Endometrial microvascular endothelial cells (primary cell): ENCODE measurements around the gene TTC23. TPM values are rescaled to one million over a fixed set of nuclear protein-coding genes. Genes with fewer than 3 reads are reported as not detected.

Source experiments
- in situ Hi-C: cut with HindIII; loops from 2 replicates; pipeline ENCODE4 v1.10.0; 2017; ENCODE audit warnings: low sequenced_read_pairs, low pct_unique_long_range_greater_than_20kb; ENCODE audit errors: inconsistent ontology term
- total RNA-seq: library from RNA; depleted of rRNA; stranded (reverse); fragments of >200 nt; gene quantifications from one replicate; pipeline ENCODE4 v1.2.3, GENCODE V29; 2015; ENCODE audit errors: inconsistent ontology term

Gene TTC23, protein sequence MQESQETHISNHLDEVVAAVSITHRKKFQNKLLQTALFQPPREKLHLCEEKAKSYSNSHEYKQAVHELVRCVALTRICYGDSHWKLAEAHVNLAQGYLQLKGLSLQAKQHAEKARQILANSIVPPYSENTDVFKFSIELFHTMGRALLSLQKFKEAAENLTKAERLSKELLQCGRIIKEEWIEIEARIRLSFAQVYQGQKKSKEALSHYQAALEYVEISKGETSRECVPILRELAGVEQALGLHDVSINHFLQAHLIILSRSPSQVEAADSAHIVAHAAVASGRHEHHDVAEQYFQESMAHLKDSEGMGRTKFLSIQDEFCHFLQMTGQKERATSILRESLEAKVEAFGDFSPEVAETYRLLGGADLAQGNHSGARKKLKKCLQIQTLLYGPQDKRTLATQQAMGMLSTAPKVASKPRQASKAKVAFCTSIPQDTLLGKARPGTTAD
- total RNA-seq: 8.1 TPM

DNA sequence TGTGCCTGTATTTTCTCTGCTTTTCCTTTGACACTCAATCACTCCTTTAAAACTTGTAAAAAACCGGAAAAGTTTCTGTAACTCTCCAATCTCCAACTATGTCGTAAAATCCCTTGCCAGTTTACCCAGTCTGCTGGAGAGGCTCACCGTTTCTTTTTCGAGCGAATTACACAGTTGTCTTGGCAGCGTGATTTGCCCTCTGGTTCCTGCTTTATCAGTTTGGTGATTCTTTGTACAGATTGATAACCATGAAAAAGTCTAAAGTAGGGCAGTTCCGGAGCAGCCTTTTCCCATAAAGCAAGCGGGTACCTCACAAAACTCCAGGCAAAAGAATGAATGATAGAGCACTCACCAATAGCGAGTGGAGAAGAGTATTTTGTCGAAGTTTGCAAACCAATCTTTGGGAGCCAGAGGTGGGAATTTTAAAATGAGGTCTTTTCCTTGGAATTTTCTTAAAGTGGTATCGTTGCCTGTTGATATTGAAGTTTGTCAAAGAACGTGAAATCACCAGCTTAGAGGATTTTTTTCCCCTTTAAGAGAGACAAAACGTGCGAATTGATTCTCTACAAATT is at the start of gene TTC23:
TSS of gene TTC23 (minus strand) at position 312 of the 572 bp plus-strand sequence. CDS start 20,869 bp downstream, outside the sequence.
- in situ Hi-C loops: no loop called here

DNA sequence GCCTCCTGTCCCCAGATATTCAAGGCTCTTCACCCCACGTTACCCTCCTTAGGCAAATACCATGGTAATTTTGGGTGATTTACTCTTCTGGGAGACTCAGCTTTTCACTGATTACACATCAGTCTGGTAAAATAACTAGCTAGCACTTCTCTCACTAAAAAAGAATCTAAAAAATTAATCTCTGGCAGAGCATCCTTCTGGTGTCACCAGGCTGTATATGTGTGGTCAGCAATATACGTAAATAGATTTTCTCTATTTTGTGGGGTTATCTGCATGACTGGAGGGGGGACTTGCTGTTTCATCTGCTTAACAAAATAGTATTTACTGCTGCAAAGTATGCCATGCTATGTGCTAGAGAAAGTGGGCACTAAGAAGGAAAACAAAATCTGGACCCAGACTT is 47.0 kb upstream of the TTC23 start:
- in situ Hi-C loops: loop anchor here (25.0 kb wide), 1 partner anchor 441 kb away; the partner anchor contains the start of gene LYSMD4

DNA sequence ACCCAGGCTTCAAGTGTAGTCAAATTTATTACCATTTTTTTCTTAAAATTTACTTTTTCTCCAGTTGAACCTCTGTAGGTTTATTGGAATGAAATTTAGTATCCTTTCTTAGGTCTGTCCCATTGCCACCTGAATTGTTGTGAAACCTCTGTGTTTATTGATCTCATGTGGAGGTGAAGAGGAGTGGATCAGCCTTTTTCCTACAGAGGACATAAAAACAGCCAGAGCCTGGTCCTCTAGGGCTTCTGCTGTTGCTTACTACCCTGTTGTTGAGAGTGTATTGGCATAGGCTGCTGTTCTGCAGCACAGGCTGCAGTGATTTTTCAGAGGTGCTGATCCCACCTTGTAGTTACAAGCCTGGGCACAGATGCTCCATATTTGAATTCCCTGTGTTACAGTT is 46.5 kb upstream of the TTC23 start:
- in situ Hi-C loops: loop anchor here (25.0 kb wide), 1 partner anchor 441 kb away; the partner anchor contains the start of gene LYSMD4

DNA sequence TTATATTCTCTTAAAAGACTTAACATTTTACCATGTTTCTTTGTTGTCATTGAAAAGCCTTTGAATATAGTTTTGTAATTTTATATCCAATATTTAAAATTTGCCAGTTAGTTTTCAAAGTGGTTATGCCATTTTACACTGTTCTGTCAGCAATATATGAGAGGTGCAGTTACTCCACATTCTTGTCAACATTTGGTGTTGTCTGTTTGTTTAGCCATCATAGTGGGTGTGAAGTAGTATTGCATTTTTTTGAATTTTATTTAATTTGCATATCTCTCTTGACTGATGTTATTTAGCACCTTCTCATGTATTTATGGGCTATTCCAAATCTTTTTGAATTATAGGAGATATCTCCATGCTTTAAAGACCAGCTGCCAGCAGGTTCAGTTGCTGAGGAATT is 42.3 kb upstream of the TTC23 start:
- in situ Hi-C loops: loop anchor here (25.0 kb wide), 1 partner anchor 446 kb away; the partner anchor contains the start of gene LYSMD4

DNA sequence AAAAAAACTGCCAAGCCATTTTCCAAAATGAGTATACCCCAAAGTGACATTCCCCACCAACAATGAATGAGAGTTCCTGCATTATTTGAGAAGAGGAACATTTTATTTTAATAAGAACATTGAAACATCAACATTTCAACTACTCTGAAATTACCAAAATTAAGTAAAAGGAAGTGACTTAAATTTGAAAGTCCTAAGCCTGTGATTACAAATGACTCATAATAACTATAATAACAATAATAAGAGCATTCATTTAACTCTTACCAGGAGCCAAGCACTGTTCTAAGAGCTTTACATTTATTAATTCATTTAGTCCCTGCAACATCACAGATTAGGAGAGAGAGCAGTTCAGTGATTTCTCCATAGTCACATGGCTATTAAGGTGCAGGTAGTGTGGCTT is 34.3 kb upstream of the TTC23 start:
- in situ Hi-C loops: loop anchor here (25.0 kb wide), 1 partner anchor 454 kb away; the partner anchor contains the start of gene LYSMD4

DNA sequence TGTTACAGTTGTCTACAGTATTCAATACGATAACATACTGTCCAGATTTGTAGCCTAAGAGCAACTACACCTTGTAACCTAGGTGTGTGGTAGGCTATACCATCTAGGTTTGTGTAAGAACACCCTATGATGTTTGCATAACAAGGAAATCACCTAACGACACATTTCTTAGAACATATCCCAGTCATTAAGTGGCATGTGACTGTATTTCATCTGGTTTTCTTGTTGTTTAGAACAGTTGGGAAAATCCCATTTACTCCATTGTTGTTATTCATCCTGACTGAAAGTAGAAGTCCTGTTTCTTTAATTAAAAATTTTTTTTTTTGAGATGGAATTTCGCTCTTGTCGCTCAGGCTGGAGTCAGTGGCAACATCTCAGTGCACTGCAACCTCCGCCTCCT is 33.2 kb upstream of the TTC23 start:
- in situ Hi-C loops: loop anchor here (25.0 kb wide), 1 partner anchor 455 kb away; the partner anchor contains the start of gene LYSMD4

DNA sequence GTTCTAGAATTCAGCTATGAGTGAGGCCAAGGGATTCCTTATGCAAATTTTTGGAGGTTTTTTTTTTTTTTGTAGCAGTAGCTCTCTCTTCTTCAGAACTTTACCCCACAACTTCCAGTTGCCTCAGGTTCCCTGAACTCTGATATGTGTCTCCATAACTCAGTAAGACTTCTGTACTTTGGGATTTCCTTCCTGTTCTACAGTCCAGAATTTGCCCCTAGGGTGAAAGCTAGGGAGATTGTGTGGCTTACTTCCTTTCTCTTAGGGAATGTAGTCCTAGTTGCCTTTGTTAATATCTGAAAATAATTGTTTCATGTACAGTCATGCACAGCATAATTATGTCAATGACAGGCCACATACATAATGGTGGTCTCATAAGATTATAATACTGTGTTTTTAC is 32.7 kb upstream of the TTC23 start:
- in situ Hi-C loops: loop anchor here (25.0 kb wide), 1 partner anchor 455 kb away; the partner anchor contains the start of gene LYSMD4

DNA sequence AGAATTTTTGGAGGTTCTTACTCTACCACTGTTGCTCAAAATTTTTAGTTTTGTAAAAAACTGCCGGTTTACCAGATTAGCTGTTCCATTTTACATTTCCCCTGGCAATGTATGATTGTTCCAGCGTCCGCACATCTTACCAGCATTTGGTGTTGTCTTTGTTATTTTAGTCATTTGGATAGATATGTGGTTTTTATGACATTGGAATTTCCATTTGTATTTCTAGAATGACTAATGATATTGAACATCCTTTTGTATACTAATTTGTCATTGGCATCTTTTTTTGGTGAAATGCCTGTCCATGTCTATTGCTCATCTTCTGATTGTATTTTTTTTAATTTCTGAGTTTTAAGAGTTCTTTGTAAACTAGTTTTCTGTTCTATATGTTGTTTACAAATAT is 30.4 kb upstream of the TTC23 start:
- in situ Hi-C loops: loop anchor here (25.0 kb wide), 1 partner anchor 457 kb away; the partner anchor contains the start of gene LYSMD4

DNA sequence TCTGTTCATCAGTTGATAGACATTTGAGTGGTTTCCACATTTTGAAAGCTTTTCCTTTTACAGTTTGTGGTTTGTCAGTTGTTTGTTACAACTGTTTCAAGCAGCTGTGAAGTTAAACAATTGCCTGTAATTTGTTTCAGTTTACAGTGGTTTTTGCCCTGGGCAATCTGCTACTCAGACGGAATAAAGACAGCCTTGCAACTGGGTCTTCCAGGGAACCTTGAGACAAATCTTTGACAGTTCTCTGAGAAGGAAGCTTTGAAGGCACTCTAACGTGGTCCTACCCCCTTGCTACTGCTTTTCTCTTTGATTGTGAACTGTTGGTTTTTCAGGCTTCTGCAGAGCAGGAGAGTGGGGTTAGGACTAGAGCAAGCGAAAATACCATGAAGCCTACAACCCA is 29.9 kb upstream of the TTC23 start:
- in situ Hi-C loops: loop anchor here (25.0 kb wide), 1 partner anchor 458 kb away; the partner anchor contains the start of gene LYSMD4

DNA sequence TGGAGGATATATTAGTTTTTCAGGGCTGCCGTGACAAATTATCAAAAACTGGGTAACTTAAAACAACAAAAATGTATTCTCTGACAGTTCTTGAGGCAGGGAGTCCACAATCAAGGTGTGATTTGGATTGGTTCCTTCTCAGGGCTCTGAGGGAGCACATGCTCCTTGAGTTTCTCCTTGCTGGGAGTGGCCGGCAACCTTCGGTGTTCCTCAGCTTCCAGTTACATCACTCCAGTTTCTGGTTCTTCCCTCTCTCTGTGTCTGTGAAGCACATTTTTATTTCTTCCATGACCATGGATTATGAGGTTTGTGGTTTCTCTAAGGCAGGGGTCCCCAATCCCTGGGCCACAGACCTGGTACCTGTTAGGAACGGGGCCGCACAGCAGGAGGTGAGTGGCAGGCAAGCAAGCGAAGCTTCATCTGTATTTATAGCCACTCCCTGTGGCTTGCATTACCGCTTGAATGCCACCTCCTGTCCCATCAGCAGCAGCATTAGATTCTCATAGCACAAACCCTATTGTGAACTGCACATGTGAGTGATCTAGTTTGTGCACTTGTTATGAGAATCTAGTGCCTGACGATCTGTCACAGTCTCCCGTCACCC is 26.2 kb upstream of the TTC23 start:
- in situ Hi-C loops: loop anchor here (25.0 kb wide), 1 partner anchor 462 kb away; the partner anchor contains the start of gene LYSMD4

DNA sequence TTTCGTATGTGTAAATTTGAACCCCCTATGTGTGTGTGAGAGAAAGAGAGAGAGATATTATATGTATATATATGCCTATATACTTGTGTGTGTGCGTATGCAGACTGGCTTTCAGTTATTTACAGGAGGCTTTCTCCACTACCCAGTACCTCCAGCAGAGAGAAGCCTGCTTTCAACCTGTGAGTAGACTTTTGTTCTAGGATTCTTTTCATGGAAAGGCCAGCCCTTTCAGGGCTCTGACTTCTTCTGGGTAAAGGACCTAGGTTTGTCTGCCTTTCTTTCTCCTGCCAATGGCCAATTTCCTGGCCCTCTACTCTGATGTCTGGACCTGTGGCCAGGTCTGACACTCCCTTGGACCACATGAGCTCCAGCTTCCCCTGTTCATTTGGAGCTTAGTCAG is 25.7 kb upstream of the TTC23 start:
- in situ Hi-C loops: loop anchor here (25.0 kb wide), 1 partner anchor 462 kb away; the partner anchor contains the start of gene LYSMD4

DNA sequence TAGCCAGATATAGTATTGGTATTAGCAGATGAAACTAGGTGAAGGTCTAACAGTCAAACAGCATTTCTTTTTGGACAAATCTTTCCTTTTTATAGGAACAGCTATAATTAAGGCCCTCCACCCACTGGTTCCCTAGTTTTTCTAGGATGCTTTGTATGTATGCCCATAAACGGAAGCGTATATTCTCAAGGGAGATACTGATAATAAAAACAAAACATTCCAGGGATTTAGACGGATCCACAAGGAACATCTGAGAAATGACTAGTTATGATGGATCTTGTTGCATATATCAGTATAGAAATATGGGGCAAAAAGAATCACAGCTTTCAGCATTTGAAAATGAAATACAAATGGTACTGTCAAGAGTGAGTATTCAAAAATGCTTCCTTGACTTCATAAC is 24.4 kb upstream of the TTC23 start:
- in situ Hi-C loops: no loop called here

DNA sequence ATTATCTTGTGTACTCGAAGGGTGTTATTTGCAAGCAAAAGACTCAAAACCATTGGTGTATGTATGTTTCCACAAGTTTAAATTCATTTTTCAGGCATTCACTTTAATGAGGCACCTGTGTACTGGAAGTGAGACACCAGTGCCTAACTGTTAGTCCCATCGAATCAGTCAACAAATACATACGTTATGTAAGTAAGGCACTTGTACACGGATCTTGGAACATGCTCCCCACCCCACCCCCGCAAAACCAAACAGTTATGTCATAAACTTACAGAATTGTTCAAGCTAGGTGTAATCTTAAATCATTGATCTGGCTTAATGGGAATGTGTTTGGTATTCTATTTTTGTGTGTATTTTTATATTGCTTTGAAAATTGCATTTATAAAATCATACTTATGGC is 19.1 kb upstream of the TTC23 start:
- in situ Hi-C loops: no loop called here

DNA sequence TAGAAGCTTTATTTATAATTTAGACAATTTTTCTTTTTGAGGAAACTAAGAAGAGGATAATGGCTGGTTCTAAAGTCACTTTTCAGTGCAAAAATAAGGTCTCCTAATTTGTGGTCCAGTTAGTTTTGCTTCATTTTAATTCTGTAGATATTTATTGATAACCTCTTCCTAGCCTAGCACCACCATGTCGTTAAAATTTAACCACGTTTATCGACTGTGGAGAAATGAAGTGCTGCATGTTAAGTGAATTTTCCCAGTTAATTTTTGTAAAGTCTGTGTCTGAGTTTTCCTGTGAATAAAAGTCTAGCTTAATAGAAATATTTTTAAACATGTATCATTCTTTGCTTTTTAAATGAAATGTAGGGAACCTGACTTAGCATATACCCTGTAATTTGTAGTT is 18.6 kb upstream of the TTC23 start:
- in situ Hi-C loops: no loop called here

DNA sequence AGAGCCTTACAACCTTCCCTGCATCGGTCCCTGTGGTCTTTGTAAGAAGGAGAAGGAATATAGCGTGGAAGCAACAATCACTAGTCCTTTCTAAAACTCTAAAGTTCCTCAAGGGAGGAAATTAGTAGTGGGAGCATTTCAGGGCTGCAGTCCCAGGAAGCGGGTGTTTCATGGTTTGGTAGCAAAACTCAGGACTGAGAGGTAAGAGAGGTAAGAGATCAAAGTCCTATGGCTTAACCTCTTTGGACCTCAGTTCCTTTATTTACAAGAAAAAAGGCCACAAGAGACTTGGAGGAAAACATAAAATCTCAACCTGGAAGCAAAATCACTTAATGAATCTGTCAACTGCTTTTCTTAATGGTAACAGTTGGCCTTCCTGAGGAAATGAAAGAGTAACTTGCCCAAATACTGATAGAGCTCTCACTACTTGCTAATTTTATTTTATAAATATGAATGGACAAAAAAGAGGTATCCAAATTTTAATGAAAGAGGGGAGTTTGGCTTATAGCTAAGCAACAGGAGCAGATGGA is 16.2 kb upstream of the TTC23 start:
- in situ Hi-C loops: no loop called here

DNA sequence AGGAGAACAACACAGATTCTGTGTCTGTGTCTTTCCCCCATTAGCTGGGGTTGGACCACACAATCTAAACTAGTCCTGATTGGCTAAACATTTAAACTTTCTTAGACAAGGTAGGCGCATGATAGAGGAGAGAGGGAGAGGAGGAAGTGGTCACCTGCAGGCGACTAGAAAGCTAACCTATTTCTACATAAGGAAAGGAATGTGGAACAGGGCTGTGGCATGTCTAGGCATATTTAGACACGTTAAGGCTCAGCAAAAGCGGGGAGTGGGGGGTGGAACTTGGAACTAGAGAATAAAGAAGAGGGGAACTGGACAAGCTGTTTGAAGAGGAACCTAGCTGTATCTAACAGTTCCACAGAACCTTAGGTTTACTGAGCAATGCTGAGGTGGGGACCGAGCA is 14.7 kb upstream of the TTC23 start:
- in situ Hi-C loops: no loop called here

DNA sequence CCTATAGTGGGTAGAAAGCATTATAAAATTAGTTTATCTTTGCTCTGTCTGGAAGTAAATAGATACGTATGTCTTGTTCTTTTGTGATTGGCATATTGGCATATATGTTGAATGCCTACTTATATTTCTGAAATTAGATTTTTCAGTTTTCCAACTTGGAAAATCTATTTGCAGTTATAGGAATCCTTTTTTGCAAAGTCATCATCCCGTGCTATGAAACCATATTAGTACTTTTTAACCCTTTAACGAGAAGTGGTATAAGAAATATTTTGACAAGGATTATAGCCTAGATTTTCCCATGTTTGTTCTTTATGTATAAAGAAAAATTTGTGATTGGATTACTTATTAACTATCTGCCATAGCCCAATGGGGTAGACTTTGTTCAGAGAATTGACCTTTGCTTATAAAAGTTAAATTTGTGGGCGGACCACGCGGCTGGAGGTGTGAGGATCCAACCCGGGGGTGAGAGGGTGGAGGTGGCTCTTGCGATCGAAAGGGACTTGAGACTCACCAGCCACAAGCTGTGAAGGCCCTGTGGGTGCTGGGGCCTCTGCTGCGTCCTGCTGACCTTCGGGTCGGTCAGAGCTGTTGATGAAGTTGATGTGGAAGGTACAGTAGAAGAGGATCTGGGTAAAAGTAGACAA is 7.8 kb upstream of the TTC23 start:
- in situ Hi-C loops: no loop called here

DNA sequence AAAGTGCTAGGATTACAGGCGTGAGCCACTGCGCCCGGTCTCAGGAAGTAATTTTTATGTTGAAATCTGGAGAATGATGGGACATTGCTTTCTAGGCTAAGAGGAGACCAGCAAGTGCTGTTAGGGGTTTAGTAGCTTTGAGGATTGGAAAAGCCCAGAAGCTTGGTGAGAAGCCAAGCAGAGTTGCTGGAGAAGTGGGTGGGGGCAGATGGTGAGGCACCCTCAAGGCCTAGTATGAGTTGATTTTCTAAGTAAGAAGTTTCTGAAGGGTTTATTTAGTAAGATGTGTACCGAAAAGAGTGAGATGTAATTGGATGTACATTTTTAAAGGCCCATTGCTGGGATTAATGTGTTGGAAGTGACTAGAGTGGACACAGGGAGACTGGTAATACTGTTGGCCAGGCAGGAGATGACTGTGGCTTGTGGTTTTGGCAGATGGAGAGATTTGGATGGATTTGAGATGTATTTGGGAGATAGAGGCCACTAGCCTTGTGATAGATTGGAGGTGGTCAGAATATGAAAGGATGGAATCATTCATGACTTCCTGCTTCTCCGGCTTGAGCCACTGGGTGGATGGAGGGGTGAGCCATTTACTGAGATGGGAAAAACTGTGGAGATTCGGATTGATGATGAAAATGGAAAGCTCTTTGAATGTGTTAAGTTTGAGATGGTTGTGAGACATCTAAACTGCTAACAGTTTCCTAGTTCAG is 4.2 kb upstream of the TTC23 start:
- in situ Hi-C loops: no loop called here
